GM12872 (cell line): ENCODE results near the gene ERP27.

Experiments
- TF ChIP-seq, protein P1 (sequence below): IDR thresholded peaks from 3 replicates; pipeline ENCODE4 v1.5.1; 2011; ENCODE audit warnings: low read depth, mild to moderate bottlenecking, low read length, moderate library complexity; ENCODE audit not compliant: insufficient read depth

Gene ERP27

DNA sequence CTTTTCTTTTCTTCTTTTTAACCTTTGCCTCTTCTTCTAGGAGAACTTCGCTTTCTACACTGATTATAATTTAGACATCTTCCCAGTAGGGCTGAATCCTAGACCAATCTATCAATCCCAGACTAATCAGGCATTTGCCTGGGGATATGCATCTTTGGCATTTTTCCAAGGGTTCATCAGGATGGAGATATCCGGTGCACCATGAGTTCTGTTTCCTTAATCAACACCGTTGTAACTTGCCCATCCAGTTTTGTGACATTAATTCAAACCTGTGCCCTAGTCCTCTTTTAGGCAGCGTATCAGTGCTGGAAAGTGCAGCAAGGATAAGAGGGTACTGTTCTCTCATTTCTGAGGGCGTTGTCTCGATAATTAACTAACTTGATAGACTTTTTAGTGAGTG lies 52.1 kb downstream of the ERP27 start:
- TF ChIP-seq, protein P1, sequence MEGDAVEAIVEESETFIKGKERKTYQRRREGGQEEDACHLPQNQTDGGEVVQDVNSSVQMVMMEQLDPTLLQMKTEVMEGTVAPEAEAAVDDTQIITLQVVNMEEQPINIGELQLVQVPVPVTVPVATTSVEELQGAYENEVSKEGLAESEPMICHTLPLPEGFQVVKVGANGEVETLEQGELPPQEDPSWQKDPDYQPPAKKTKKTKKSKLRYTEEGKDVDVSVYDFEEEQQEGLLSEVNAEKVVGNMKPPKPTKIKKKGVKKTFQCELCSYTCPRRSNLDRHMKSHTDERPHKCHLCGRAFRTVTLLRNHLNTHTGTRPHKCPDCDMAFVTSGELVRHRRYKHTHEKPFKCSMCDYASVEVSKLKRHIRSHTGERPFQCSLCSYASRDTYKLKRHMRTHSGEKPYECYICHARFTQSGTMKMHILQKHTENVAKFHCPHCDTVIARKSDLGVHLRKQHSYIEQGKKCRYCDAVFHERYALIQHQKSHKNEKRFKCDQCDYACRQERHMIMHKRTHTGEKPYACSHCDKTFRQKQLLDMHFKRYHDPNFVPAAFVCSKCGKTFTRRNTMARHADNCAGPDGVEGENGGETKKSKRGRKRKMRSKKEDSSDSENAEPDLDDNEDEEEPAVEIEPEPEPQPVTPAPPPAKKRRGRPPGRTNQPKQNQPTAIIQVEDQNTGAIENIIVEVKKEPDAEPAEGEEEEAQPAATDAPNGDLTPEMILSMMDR = no peak

DNA sequence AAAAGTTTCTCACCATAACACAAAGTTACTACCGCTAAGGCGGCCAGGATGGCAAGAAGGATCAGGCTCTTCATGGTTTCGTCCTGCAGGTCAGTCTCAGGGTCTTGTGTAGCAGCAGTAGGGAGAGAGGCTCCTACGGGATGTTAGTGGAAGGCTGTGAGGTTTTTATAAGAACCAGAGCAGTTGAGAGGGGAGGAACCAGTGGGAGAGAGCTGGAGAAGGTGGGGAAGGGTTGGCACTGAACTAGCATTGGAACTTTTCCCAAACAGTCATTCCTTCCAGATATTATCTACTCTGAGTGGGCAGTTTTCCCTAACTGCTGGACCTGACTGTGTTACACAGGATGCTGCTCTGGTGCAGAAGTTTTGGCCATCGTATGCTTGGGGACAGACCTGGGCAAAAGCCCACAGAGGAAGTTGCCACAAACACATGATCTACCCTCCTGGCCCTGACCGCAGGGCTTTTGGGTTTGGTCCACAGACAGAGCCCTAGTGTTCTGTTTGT lies 52.6 kb downstream of the ERP27 start, which contains the start of gene MGP:
Gene MGP, minus strand, starts transcription at position 137 of the 504 bp plus-strand sequence. Its CDS starts 63 bp downstream, at position 74.
- TF ChIP-seq, protein P1 = no peak

DNA sequence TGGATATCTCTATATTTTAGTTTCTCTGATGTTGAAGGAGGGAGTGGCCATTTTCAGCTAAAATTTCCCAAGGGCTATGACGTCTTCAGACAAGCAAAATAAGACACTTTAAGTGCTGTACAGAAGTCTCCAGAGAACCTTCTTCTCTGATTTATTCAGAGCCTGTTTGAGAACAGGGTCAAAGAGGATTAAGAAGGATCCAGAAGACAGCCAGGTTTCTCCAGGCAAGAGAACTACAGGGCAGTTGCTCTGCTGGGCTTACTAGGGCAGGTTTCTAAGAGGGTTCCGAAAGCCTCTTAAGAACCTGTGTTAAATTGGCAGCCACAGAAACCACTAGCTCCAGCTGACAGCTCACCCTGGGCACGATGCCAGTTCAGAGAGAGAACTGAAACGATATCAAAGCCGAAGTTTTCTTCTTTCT lies 53.9 kb downstream of the ERP27 start:
- TF ChIP-seq, protein P1 = no peak

DNA sequence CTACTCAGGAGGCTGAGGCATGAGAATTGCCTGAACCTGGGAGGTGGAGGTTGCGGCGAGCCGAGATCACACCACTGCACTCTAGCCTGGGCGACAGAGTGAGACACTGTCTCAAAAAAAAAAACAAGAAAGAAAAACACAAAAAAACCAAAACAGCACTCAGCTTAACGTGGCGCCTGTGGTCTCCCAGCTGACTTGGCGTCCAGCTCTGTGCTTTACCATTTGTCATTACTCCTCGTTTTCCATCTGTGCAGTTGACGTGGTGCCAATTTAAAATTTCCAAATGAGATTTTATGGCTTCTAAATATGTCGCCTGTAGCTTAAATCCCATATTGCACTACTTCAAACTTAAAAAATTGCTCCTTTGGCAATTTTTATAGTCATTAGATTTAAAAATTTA lies 54.7 kb downstream of the ERP27 start:
- TF ChIP-seq, protein P1 = no peak

DNA sequence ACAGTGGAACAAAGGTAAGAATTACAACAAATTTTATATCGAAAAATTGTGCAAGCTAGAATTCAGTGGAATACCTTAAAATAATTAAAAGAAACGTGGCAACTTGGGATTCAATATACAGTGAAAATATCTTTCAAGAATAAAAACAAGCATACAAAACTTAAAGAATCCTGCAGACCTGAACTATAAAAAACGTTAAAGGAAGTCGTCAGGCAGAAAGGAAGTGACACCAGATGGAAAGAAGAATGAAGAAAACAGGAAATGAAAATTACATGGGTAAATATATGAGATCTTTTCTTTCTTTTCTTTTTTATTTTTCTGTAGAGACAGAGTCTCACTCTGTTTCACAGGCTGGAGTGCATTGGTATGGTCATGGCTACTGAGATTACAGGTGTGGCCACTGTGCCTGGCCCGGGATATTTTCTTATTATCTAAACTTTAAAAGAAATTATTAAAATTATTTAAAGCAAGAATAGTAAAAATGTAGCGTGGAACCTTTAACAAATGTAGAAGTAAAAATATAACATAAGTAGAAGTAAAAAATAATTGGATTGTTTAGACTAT lies 57.4 kb downstream of the ERP27 start:
- TF ChIP-seq, protein P1 = no peak

DNA sequence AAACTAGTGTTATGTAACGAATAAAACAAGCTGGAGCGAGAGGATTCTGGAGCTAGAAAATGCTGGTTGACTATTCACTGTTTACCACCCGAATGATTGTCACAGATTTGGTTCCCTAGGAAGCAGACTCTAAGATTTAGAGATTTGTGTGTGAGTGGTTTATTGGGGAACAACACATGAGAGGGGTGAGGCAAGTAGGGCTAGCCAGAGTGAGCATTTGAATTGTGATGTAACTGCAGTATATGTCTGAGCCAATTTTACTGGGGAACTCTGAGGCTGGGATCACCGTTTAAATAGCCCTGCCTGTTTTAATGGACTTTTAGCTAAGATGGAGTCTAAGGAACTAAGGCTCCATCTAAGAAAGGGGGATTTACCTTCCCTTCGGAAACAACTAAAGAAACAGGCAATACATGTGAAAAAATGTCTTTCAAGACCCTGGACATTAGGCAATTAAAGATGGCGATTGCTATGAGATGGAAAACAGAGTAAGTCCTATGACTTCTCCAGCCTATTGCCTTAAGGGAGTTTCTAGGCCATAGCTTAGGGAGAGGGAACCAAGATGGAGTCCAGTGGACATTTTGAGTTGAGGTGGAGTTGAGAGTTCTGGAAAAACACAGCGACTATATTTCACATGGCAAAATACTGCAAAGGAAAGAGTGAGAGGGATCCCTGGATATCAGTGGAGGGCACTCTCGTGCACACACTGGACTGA lies 59.0 kb downstream of the ERP27 start:
- TF ChIP-seq, protein P1 = no peak

DNA sequence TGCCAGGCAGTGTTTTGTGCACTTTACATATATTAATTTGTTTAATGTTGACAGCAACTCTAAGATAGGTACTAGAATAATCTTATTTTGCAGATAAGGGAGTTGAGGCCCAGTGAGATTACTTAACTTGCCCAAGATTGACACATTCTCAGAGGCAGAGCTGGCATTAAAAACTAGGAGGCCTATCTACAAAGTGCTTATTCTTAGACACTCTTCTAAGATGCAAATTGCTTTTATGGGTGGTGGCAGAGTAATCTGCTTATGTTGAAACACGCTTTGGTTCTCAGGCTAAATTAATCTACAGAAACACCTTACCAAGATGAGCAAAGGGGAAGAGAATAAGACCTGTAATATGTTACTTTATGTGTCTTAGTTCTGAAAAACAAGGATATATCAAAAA lies 59.8 kb downstream of the ERP27 start:
- TF ChIP-seq, protein P1 = no peak
